Tibial nerve (tissue), 4 donors: Measurements from ENCODE around the gene LAGE3.
"Not testable (repeated sequence)": the region's sequence is repeated elsewhere in the genome, so short reads cannot be mapped to it uniquely, and the experiment has no call there.

ENCODE experiments used
- CTCF ChIP-seq, 5 experiments: fragments of 200-600 bp in 3 of 5; fragments of 450-650 bp in 2 of 5; sonication (generic) in 3 of 5; IDR thresholded peaks; one replicate each; pipeline ENCODE4 v1.5.1; 2016 to 2019; ENCODE audit warnings: antibody characterized with exemption in 5 of 5, mild to moderate bottlenecking in 3 of 5, moderate library complexity in 2 of 5
- EP300 ChIP-seq, 2 donors: sonication (generic); formaldehyde crosslinking; IDR thresholded peaks; one replicate each; pipeline ENCODE4 v1.6.1; 2017; ENCODE audit warnings: antibody characterized with exemption in 2 of 2, mild to moderate bottlenecking in 1 of 2
- POLR2A ChIP-seq, 2 donors: fragments of 450-650 bp; IDR thresholded peaks; one replicate each; pipeline ENCODE4 v1.6.1; 2017; ENCODE audit warnings: antibody characterized with exemption in 2 of 2, mild to moderate bottlenecking in 2 of 2, moderate library complexity in 2 of 2

- not testable (repeated sequence) for TF ChIP-seq CTCF, EP300, POLR2A (IDR thresholded peaks at IDR 0.05)
Measured at GRCh38 chrX:154501423-154501822, 22.3 kb upstream of the LAGE3 start.
